Neutrophil (primary cell): ENCODE data around the gene MLLT3.
"Not testable (repeated sequence)": the region's sequence is repeated elsewhere in the genome, so short reads cannot be mapped to it uniquely, and the experiment has no call there.

Experiments
- H3K27ac ChIP-seq: fragments of 200-600 bp; sonication (generic); 2 replicates; pipeline ENCODE4 v1.5.1; 2016; ENCODE audit warnings: mild to moderate bottlenecking, moderate library complexity
- H3K27me3 ChIP-seq: fragments of 200-600 bp; sonication (generic); 2 replicates; pipeline ENCODE4 v1.6.0; 2016; ENCODE audit warnings: mild to moderate bottlenecking
- H3K36me3 ChIP-seq: fragments of 200-600 bp; sonication (generic); 2 replicates; pipeline ENCODE4 v1.5.1; 2017
- H3K4me1 ChIP-seq, 2 experiments: fragments of 200-600 bp in 1 of 2; sonication (generic) in 1 of 2; 1 replicate in 1 of 2; 2 replicates in 1 of 2; pipeline versions ENCODE4 v1.5.1 to v1.6.1; 2013 to 2016; ENCODE audit warnings: low read depth in 1 of 2, low read length in 1 of 2, mild to moderate bottlenecking in 1 of 2, moderate library complexity in 1 of 2; ENCODE audit not compliant: control insufficient read depth in 1 of 2, insufficient read depth in 1 of 2
- H3K4me3 ChIP-seq, 2 experiments: fragments of 200-600 bp in 1 of 2; sonication (generic) in 1 of 2; 1 replicate in 1 of 2; 2 replicates in 1 of 2; pipeline ENCODE4 v1.5.1; 2013 to 2016; ENCODE audit warnings: low read depth in 1 of 2, low read length in 1 of 2, mild to moderate bottlenecking in 1 of 2, moderate library complexity in 1 of 2
- H3K9me3 ChIP-seq: fragments of 200-600 bp; sonication (generic); 2 replicates; pipeline ENCODE4 v1.5.1; 2016
- CTCF ChIP-seq: fragments of 200-600 bp; sonication (generic); IDR thresholded peaks from 2 replicates; pipeline ENCODE4 v1.5.1; 2016; ENCODE audit warnings: antibody characterized with exemption

The MLLT3 gene

GRCh38 chr9:20584968-20585643 is 37.2 kb downstream of the MLLT3 start:
- Histone ChIP-seq H3K9me3 (no peaks in the 10 kb centered on the region), H3K36me3 (no peaks in the 10 kb centered on the region), H3K4me1 (no peaks in the 10 kb centered on the region), H3K27ac (no peak overlapping the region), H3K4me3 (no peak overlapping the region), H3K27me3 (no peaks in the 10 kb centered on the region)
- TF ChIP-seq CTCF, result no peak

GRCh38 chr9:20583088-20583487 is 39.2 kb downstream of the MLLT3 start:
- not testable (repeated sequence) for H3K4me1 ChIP-seq, H3K9me3 ChIP-seq, H3K4me3 ChIP-seq, H3K36me3 ChIP-seq, H3K27me3 ChIP-seq, H3K27ac ChIP-seq

GRCh38 chr9:20582150-20582549 is 40.1 kb downstream of the MLLT3 start:
- Histone ChIP-seq H3K36me3 (no peaks in the 10 kb centered on the region), H3K27me3 (no peaks in the 10 kb centered on the region), H3K4me3 (no peak overlapping the region), H3K9me3 (no peaks in the 10 kb centered on the region), H3K27ac (no peak overlapping the region), H3K4me1 (no peaks in the 10 kb centered on the region)
- no peak for TF ChIP-seq CTCF

- no peaks in the 10 kb centered on the region for H3K9me3 ChIP-seq
- no peak for TF ChIP-seq CTCF
- H3K36me3 ChIP-seq, result no peaks in the 10 kb centered on the region
- H3K4me1 ChIP-seq, result no peaks in the 10 kb centered on the region
- no peaks in the 10 kb centered on the region for H3K27me3 ChIP-seq
- no peak overlapping the region for H3K4me3 ChIP-seq
- H3K27ac ChIP-seq, result no peak overlapping the region
Measured at GRCh38 chr9:20580673-20581072, 41.6 kb downstream of the MLLT3 start.

GRCh38 chr9:20579524-20580314 is 42.6 kb downstream of the MLLT3 start:
- TF ChIP-seq CTCF, result no peak
- Histone ChIP-seq H3K36me3 (no peaks in the 10 kb centered on the region), H3K4me3 (no peak overlapping the region), H3K27me3 (no peaks in the 10 kb centered on the region), H3K27ac (no peak overlapping the region), H3K9me3 (no peaks in the 10 kb centered on the region), H3K4me1 (no peaks in the 10 kb centered on the region)

GRCh38 chr9:20573023-20573422 is 49.3 kb downstream of the MLLT3 start:
- TF ChIP-seq CTCF, result no peak
- no peak overlapping the region for H3K4me3 ChIP-seq

More at GRCh38 chr9:20573023-20573422, 49.3 kb downstream of the MLLT3 start:
- no peaks in the 10 kb centered on the region for H3K27me3 ChIP-seq
- H3K9me3 ChIP-seq, result no peaks in the 10 kb centered on the region
- H3K36me3 ChIP-seq, result no peaks in the 10 kb centered on the region
- H3K27ac ChIP-seq, result no peak overlapping the region
- H3K4me1 ChIP-seq, result no peaks in the 10 kb centered on the region
